SKM-1 (cell line): Measurements from ENCODE around the gene PRKD2.

ENCODE experiments used
- DNase-seq: peaks from one replicate; lab custom pipeline; 2025; ENCODE audit not compliant: unreplicated experiment; lab: John Stamatoyannopoulos, UW

PRKD2 gene

DNA sequence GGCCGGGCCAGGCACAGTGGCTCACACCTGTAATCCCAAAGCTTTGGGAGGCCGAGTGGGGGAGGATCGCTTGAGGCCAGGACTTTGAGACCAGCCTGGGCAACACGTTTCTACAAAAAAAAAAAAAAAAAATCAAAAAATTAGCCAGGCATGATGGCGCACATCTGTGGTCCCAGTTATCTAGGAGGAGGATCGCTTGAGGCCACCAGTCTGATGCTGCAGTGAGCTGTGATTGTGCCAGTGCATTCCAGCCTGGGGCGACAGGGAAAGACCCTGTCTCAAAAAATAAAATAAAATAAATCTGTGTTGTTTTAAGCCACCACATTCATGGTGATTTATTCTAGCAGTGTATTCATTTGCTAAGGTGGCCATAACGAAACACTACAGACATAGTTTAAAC, 51.8 kb downstream of the PRKD2 start:
- DNase-seq: no peak

DNA sequence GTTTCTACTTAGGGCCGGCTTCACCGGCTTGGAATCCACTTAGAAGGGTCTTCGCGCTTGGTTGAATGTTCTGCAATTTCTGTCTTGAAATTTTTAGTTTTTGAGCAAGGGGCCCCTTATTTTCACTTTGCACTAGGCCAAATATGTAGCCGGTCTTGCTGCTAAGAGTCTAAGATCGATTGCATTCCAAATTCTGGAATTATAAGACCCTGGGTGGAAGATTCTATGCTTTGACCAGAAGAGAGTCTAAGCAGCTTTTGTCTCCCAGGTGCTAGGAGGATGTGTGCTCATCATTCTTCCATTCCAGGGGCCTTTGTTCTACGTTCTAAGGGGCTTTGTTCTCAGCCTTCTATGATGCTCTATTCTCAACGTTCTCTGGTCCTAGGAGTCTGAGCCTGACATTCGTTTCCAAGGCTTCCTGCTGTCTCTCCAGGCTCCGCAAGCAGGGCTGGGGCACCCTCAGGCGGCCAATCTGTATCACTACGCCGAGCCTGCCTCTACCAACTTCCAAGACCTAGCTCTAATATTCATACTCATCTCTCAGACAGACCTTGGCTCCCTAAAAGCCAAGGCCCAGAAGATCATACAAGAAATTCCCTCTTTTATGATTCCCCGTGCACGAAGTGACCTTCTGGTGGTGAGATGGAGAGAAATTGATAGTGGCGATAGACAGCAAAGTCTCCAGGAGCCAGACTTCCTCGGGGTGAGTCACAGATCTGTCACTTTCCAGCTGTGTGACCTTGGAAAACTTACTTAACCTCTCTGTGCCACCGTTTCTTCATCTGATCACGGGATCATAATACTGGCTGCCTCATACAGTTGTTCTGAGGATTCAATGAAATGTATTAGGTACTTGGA, 55.0 kb downstream of the PRKD2 start:
- no peak for DNase-seq

DNA sequence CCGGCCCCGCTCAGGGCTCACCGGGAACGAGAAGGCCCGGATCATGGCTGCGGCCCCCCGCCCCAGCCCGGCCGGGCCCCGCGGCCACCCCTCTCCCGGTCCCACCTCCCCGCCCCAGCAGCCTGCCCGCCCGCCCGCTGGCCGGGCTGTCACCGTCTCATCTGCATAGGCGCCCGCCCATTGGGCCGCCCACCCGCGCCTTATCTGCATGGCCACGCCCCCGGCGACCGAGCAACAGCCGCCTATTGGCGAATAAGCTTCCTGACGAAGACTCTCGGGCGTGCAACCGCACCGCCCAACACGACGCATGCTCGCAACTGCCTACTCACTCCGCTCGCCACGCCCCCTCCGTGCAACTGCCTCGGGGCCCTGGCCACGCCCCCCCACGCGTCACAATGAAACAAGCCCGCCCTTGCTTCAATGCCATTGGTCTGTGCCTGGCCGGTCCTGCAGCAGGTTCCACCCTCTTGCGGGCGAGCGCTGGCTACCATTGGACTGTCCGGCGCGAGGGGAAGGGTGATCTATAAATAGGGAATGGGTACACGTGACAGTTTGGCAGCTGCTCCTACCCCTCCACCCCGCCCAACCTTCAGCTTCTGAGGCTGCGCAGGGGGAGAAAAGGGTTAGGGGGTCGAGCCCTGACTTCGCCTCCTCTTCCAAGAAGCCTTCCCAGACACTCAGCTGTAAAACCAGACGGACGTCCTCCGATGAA, 55.7 kb downstream of the PRKD2 start, which contains the start of gene DACT3:
DACT3 (minus strand) TSS at position 163 of the 712 bp plus-strand sequence; CDS start at position 45, 118 bp downstream.
- peak; percentile 87 for DNase-seq

DNA sequence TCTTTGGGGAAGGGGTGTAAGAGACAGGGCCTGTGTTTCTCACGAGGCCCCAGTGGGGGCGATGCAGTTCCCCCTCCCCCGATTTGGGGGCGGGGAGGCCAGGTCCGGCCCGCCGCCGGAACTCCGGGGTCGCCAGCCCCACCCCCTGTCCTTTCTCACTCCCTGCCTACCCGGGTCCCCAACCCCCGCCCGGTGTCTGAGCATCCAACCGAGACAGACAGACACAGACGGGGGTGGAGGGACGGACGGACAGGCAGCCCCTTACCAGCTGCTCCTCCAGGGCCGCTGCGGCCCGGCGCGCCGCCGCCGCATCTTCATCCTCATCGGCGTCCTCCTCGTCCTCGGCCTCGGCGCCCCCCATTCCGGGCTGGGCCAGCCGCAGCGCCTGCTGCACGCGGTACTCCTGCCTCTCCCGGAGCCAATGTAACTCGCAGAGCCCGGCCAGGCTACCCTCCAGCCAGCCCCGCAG, 56.3 kb downstream of the PRKD2 start:
- DNase-seq: no peak

DNA sequence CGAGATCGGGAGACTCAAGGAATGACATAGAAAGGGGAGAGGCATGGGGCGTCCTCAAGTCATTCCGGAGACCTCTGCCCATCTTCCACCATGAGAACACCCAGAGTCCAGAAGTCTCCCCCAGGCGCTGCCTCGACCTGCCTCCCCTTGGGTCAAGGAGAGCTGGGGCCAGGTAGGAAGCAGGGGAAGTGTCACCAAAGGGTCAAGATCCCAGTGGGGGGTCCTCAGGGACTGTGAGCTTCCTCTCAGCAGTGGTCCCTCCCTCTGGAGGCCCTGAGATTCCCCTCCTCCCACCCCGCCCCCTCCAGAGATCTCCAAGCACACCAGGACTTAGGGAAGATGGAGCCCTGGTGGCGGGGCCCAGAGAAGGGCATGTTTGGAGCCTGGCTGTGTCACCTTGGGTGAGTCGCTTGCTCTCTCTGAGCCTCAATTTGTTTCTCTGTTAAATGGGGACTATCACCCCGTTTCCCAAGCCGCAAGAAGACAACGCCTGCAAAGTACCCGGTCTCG, 56.9 kb downstream of the PRKD2 start:
- no peak for DNase-seq

DNA sequence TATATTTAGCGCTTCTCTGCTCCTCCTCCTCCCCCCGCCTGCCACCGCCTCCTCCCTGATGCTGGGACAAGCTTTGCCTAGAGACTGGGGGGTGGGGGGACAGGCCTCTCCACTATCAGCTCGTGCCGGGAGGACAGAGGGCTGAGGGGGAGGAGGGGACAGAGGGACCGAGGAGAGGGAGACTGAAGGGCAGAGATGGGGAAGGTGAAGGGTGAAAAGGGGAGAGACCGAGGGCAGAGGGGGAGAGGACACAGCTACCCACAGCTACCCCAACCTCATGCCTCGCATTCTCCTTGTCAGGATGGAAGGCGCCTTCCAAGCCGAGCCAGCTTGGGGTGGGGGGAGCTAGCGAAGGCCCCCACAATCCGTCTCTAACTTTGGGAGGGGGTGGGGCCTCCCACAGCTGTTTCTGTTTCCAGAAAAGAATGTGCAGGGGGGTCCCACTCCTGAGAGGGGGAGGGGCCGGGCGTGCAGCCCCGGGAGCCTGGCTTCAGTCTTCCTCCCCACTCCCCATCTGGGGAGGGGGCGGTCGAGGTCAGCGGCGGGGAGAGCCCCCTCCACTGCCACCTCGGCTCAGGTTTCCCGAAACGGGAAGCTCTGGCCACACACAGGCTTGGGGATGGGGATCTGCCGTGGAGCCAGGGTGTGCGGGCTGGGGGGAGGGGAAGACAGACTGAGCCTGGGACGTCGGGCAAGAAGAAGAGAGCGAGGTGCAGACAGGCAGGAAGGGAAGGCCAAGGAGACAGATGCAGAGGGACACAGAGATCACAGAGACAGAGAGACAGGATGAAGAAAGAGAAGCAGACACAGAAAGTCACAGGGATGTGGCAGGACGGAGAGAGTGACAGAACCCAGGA, 57.5 kb downstream of the PRKD2 start:
- no peak for DNase-seq

DNA sequence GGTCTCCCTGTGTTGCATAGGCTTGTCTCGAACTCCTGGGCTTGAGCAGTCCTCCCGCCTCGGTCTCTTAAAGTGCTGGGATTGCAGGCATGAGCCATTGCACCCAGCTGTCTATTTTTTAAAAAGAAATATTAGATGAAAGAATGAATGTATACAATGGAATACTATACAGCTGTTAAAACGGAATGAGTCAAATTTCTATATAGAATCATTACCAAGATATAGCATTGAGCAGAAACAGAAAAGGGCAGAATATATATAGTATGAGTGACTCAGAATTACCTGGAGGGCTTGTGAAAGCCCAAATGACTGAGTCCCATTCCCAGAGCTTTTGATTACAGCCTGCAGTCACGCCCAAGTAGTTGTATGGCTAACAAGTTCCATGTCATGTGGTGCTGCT, 60.4 kb downstream of the PRKD2 start:
- no peak for DNase-seq

DNA sequence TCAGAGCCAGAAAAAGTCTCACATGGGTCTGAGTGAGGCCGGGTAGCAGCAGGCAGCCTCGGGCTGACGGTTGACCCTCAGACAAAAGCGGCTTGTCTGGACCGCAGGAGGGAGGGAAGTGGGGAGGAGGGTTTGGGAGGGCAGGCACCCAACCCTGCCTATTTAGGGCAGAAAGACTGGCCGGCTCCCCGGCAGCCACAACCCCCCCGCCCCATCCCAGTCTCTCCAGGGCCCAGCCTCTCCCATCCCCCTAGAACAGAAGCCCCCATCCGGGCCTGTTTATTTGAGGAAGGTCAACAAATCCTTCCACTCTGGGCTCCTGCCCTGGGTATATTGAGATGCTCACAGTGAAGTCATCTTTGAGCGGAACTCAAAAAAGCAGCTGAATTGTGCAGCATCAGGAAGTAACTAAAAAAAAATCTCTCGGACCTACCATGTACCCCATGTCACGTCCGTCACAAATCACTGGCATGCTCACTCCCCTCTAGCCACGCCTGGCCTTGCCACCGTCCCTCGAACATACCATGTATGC, 62.2 kb downstream of the PRKD2 start:
- no peak for DNase-seq

DNA sequence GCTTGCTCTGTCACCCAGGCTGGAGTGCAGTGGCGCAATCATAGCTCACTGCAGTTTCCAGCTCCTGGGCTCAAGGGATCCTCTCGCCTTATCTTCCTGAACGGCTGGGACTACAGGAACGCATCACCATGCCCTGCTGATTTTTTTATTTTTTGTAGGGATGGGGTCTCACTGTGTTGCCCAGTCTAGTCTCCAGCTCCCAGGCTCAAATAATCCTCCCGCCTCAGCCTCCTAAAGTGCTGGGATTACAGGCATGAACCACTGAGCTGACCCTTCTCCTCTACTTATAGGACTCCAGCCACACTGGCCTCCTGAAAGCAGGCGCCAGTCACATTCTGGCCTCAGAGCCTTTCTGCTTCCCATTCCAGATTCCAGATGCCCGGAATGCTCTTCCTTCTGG, 66.5 kb downstream of the PRKD2 start:
- no peak for DNase-seq

DNA sequence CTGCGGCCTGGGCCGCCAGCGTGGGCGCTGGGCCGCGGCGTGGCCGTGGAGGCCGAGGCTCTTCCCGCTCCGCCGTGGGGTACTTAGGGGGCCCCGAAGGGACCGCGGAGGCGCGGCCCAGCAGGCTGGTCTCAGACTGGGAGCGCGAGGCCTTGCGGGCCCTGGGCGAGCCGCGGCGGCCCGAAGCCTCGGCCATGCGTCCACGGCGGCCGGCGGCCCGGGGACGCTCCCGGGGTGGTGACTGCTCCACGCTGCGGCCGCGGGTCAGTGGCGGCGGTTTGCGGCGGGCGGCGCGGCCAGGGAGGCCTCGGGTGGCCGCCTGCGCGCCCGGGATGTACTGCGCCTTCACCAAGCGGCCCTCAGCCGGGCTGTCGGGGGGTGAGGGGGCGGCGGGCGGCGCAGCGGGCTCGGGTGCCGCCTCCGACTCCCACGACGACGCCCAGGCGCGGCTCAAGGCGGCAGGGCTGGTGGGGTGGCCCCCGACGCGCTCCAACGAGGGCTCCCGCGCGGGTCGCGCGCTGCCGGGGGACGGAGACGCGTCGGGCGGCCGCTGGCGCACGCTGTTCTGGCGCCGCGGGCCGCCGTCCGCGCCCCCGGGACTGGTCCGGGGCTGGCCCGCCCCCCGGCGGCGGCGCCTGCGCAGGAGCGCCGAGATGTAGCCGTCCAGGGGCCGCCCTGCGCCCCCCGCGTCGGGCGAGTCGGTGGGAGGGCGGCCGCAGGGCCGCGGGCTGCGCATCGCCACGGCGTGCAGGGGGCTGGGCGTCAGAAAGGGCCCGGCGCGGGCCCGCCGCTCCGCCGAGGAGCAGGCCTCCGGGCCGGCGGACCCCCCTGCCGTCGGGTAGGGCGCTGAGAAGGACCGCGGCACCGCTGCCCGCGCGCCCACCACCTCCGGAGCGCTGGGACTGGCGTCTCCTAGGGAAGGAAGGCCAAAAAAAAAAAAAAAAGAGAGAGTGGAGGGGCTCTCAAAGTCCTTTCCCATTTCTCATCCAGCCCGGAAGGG, 67.7 kb downstream of the PRKD2 start:
- DNase-seq: no peak

DNA sequence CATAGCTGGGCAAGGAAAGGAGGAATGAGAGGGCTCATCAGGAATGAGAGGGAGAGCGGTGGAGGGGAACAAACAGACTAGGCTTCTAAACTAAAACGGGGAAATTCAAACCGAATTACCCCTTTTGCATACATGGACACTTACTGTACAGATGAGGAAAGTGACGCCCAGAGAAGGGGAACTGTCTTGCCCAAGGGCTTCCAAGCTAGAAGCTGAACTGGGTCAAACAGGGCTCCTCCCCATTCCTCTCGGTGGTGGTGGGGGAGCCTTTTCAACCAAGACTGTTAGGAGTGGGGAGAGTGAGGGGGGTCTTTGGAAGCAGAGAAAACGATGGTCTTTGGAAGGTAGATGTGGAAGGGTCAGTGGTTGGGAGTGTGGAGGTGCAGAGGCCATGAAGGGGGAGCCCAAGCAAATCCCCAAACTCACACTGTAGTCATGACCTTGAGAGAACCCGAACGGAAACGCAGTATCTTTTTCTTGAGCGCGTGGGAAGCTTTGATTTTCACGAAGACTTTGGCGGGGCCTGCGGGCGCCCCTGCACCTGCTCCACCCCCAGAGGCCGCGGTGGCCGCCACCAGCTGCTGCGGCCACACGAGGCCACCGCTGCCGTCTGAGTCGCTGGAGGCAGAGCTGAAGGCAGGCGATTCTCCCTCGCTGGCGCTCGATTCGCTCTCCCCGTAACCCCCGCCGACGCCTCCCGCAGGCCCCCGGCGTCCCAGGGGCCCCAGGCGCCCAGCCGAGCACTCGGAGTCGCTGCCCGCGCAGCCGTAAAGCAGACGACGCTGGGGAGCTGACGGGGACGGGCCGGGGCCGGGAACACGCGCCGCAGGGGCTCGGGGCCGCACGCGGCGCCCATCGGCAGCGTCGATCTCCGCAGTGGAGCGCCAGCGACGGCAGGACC, 68.6 kb downstream of the PRKD2 start:
- no peak for DNase-seq

DNA sequence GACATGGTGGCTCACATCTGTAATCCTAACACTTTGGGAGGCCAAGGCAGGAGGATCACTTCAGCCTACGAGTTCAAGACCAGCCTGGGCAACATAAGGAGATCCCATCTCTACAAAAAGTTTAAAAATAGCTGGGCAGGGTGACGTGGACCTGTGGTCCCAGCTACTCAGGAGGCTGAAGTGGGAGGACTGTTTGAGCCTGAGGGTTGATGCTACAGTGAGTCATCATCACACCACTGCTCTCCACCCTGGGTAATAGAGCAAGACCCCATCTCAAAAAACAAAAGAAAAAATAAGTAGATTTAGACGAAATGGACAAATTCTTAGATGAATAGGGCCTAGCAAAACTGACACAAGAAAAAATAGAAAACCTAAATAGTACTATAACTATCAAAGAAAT, 70.5 kb downstream of the PRKD2 start:
- DNase-seq: no peak

DNA sequence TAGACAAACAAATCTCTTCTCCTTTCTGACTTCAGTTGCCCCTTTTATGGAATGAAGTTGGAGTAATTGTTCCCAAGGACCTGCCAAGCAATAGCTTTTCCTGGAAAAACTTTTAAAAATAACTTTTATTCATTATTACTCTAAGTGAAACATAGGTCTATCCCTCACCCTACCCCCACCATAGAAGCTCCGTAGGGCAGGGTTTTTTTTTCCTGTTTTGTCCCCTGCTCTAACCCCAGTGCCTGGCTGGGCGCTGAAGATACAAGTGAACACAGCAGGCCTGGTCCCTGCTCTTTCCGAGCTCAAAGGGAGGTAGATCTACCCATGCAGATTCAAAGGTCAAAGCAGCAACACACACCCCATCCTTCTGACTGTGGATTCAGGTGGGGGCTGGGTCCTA, 72.2 kb downstream of the PRKD2 start:
- no peak for DNase-seq

DNA sequence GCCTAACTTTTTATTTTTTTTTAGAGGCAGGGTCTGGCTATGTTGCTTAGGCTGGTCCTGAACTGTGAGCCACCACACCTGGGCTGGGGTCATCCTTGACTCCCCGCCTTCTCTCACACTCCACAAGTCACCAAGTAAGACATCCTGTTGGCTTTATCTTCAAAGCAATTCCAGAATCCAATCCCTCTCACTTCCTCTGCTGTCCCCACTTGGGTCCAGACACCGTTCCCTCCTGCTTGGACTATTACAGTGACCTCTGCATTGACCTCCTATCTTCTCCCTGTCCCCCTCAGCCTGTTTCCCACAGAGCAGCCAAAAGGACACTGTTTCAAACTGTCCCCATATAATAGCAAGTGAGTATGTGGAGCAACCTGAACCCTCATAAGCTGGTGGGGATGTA, 76.3 kb downstream of the PRKD2 start:
- DNase-seq: no peak

DNA sequence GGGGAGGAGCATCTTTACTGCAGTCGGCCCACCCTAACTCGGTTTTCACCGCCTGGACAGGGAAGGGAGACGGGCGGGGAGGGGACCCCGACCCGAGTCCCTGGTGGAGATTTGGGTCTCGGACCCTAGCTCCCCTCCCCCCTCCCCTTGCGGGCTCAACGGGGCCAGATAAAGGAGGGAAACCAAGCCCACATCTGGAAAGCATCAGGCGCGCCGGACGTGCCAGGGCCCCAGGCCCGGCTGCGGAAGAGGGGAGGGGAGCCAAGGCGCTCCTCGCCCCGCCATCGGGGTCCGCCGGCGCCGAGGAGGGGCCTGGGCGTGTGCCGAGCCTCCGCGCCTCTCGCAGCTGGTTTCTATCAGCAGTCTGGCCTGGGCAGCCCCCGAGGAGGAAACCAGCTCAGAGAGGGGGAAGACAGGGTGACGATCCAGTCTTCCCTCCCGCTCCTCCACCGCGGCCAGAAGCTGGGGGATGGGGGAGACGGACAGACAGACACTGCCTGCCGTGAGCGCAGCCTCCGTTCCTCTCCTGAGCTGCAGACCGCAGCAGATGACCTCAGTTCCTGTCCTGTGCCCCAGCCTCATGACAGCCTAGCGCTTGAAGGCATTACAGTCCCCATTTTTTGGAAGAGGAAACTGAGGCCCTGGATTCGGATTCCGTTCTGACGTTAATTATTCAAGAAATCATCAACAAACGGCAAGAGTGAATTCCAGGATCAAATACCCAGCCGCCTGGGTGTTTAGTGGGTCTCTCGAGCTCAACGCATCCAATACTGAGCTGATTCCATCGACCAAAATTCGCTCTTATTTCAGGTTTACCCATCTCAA, 77.3 kb downstream of the PRKD2 start:
- no peak for DNase-seq

DNA sequence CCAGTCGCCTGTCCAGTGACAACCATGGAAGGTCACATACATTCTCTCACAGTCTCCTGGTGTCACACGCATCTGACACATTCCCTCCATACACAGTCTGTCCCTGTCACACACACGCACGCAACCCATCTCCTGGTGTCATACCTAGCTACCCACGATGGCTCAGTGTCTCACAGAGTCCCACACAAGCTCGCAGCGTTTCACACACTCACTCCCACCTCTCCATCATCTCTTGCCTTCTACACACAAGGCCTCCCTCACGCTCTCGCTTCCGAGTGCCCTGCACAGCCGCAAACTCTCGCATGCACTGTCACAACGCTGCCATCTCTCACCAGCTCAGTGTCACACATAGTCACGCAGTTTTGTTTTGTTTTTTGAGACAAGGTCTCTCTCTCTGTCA, 79.7 kb downstream of the PRKD2 start:
- DNase-seq: no peak

DNA sequence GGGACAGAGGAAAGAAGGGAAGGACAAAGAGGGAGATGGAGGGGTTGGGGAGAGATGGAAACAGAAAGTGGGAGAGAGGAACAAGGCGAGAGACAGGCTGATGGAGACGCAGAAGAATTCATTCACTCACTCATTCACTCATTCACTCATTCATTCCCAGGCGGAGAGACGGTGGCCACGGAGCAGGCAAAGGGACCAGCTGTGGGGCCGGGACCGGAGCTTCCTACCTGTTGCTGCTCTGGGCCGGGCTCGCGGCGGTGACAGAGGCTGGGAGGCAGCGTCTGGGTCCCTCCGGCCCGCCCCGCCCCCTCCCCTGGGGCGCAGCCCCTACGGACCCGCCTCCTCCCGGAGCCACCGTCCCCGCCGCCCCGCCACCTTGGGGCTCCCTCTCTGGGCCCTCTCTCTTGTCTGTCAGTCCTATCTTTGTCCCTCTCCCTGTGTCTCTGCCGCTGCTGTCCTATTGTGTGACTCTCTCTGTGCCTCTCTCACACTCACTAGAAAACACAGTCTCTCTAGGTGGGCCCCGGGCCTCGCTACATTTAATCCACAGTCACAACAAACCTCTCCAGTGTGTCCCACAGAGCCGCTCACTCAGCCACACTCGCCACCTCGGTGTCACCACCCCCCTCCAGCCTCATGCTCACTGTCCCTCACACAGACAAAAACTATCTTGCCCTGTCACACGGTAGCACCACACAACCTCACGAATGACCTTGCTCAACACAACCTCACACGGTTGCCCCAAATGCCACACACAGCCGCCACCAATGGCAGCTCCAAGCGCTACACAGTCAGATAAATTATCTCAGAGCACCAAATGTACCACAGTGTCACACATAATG, 80.8 kb downstream of the PRKD2 start, which contains the start of gene GNG8:
GNG8 (minus strand) TSS at position 283 of the 842 bp plus-strand sequence. CDS start 1,520 bp downstream, outside the sequence.
- DNase-seq: no peak
